GM19238 (cell line): ENCODE results near the gene COA8.

Experiments used
- DNase-seq: peaks from one replicate; pipeline ENCODE4 v3.0.0; 2011; ENCODE audit warnings: low spot score; ENCODE audit not compliant: insufficient read length

COA8 gene

DNA sequence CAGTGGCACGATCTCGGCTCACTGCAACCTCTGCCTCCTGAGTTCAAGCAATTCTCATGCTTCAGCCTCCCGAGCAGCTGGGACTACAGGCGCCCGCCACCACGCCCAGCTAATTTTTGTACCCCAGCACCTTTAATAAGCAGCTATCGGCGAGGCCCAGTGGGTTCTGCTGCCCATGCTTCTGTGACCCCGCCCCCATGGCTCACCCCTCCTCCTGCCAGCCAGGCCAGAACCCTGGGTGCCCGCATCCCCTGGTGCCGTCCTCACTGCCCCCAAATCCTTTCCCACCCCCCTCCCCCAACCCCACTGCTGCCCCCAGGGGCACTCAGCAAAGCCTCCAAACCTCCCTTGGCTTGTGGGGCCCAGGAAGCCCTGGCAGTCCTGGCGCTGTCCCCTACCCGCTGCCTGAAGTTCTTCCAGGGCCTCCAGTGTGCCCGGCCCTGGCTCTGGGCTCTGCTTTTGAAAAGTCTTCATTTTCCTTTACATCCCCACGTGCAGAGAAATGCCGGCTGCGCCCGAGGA is 14.8 kb upstream of the COA8 start:
- DNase-seq: no peak

GRCh38 chr14:103548463-103549351 is 14.1 kb upstream of the COA8 start:
- no peak for DNase-seq

DNA sequence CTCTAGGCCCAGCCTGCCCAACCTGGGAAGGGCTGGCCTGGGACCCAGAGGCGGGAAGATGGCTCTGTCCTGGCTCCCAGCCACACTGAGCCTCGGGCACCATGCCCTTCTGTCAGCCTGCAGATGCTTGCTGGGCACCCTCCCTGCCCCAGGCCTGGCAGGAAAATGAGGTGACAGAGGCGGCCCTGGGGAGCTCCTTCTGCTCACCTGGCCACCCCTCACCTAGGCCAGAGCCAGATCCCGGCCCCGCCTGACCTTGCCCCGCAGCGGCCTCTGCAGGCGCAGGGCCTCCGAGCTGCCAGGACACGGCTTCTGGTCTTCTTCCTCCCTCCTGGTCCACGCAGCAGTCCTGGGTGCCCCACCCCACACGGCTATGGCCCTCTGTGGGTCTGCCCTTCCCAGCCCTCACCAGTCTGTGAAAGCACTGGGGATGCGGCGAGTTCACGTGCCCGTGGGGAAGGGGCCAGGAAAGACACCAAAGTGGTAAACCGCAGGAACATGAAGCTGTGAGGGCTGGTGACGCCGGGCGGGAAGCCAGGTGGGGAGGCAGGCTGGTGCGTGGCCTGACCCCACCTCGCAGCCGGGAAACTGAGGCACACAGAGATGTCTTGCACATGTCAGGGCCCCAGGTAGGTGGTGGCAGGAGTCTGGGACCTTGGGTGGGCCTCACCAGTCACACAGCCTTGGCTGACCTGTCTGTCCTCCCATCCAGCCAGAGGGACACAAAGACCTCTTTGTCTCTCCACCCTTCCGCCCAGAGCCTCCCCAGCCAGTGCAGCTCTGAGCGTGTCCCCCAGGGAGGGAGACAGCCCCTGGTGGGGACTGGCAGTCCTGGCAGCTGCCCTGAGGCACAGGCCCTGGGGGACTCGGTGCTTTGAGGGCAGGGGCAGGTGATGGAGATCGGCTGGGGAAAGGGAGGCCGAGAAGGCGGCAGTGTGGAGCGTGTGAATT is 13.1 kb upstream of the COA8 start:
- DNase-seq: no peak

DNA sequence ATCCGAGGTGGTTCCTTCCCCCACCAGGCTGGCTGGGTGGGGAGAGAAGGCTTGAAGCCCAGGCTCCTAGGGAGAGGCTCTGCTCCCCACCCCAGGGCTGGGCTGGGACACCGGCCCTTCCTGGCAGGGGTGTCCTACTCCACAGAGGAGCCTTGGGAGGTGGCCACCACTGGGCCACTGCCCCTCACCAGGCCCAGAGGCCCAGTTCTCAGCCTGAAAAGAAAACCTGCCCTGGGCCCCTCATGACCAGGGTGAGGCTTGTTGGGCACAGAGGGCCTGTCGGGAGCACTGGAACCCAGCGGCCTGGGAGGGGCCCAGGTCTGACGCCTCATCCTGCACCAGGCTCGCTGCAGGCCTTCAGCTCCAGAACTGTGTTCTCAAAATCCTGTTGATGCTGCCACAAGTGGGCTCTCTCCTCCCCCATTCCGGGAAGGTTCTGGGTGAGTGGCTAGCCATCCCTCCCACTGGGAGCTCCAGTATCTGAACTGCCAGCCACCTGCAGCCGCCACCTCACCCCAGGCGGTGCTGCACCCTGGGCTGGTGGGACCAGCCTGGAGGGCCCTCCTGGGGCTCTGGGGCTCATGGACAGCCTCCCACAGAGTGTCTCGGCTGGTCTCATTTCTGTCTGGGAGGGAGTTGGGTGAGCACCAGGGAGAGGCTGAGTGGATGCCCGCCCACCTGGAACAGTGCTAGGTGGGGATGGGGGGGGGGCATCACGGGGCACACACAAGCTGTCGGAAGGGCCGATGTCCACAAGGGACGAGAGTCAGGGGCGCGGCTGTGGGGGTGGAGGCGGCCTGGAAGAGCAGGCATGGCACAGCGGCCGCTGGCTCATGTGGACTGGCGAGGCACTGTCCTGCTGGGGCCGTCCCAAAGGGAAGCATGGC is 12.1 kb upstream of the COA8 start:
- DNase-seq: no peak

DNA sequence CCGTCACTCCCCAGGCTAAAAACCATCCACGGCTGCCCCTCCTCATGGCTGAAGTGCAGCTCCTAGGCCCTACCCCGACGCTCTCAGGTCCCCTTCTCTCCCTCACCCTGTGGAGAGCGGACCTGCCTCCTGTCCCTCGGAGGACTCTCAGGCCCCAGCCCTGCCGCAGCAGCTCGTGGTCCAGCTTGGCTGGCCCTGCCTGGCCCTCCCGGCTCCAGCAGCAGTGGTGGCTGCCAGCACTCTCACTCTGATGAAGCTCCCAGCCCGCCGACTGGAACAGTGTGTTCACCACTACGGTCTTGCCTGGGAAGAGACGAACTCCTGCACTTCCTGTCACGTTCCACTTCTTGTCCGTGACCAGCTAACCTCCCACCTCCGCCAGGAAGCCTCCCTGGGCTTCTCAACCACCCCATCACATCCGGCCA is 11.4 kb upstream of the COA8 start:
- DNase-seq: no peak

GRCh38 chr14:103552011-103552845 is 10.5 kb upstream of the COA8 start:
- no peak for DNase-seq

DNA sequence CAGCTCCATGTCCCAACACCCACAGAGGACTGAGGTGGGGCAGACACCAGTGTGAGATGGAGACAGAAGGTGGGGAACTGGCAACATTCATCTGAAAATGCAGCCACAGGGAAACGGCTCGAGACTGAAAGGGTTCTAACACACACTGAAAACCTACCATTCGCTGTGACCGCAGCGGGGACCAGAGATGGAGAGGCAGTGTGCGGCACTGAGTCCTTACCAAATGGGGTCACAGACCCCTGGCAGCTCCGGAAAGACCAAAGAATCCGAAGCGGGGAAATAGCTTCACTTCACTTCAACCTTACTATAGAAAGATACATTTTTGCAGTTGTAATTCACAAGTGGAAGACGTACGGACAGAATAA is 9.9 kb upstream of the COA8 start:
- no peak for DNase-seq

DNA sequence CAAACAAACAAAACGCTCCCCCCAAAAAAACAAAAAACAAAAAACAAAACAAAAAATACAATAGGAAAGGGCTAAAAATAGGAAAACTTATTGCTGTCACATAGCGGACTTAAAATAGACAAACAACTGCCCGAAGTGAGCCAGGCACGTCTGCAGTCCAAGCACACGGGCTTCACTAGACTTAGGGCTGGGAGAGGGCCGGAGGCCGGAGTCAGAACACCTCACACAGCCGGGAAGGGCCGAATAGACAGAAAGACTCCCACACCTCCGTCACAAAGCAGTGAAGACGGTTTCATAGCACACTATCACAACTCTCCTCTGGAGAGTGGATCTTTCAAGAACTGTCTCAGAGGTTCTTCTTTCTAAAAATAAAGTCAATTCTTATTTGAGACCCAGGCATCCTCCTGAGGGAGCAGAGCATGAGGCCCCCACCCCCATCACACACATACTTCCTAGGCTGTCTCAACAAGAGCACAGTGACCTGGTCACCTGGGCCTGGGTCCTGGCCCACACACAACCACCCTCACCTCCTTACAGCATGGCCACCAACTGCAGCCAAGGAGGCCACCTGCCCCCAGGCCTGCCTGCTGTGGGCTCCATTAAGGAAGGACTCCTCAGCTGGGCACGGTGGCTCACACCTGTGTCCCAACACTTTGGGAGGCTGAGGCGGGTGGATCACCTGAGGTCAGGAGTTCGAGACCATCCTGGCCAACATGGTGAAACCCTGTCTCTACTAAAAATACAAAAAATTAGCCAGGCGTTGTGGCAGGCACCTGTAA is 7.0 kb upstream of the COA8 start:
- DNase-seq: no peak

DNA sequence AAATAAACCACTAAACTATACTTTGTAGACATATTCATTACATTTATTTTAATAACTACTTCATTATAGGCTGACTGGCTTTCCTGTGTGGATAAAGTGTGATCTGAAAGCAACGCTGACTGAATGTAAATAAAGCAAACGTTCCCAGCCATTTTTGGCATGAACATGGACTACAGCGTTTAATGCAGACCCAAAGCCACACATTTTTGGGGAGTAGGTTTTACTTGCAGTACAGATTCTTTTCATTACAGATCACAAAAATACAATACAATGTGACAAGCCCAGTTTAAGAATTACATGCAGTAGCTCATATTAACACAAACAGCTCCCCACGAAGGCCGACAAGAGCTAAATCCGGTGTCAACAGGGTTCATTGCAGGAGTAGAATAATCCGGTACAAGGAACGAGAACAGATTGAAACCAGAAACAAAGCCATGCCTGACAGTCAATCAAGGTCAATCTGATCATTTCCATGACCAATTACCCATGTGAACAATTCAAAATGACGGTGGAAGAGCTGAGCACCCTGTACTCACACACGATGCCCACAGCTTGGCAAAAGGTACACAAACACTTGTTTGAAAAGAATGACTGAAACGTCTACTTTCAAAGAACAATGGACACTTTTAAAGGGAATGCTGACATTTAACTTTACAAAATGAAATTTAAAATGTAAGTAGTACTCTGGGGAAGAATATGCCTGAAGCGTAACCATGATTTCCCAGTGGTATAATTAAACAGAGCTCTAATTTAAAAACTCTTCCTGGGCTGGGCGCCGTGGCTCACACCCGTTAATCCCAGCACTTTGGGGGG is 5.6 kb upstream of the COA8 start:
- no peak for DNase-seq

DNA sequence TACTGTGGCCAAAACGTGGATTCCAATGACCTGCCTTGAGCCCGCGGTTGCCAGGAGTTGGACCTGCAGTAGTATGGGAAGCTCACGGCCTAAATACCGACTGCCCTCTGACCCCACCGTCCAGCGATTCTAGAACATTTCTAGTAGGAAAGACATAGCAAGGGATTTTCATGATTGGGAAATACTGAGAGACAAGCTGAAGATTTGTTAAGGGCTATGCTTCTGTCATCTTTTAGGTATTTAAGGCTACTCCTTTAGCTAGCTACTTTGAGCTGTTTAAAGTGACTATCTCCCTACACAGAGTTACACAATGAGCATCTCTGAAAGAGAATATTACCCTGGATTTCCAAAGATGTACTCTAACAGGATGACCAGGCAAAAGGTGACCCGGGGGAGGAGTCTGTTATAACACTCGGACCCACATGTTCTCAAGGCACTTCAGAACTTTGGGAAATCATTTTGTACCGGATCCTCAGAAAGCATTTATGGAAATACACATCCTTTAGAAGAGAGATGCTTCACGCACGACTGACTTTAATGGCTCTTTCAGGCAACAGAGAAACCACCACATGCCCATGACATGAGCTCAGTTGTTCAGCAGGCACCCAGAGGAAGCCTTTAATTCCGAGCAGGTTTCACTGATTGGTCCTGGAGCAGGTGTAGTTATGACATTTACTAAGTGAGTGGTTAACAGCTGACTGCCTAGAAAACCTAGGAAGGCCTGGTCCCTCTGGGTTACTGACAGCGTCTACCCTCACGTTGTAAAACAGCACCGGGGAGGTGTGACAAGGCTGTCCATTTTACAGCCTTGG is 4.5 kb upstream of the COA8 start:
- no peak for DNase-seq

DNA sequence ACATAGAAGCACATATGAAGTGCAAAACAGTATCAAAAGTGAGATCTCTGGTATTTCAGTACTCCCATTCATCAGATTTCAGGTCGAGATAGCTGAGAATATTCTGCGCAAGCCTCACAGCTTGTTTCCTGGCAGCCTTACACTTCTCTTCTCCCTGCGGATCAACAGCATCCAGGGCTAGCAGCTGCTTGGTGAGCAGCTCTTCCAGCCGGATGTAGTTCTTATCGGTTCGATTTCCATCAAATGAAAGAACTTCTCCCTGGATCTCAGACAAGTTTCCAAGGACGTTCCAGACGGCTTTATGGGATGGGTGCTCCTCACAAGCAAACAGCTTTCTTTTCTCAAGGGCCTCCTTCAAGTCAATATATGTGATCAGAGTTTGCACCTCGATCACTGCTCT is 3.0 kb upstream of the COA8 start:
- DNase-seq: no peak

DNA sequence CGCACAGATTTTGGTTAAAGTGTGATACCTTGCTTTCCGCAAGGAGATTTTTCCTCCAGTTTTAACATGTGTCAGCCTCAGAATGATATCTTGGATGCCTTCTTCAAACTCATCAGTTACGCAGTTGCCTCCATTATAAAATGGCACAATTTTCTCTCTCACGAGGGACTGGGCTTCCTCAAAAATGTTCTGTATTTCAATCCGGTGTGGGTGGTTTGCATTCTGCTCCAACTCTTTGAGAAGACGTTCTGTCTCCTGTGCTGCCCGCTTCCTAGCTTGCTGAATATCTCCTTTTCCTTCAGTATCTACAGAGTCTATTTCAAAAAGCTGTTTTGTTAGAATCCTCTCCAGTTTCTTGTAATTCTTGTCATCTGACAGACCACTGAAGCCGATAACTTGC is 2.1 kb upstream of the COA8 start:
- no peak for DNase-seq

- DNase-seq: peak; percentile 78
Observed at GRCh38 chr14:103561381-103562178, 1.2 kb upstream of the COA8 start.

DNA sequence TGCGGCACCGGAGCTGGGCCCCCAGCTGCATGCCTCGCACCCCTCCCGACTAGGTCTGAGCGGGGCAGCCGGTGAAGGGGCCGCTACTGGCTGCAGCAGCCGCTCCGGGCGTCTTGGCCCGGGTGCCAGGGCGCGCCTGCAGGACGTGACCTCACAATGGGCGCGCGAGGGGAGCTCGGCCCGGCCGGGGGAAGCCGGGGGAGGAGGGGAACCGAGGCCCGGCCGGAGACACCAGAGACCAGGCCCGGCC is 656 bp upstream of the COA8 start:
- no peak for DNase-seq

- DNase-seq: no peak
Observed at GRCh38 chr14:103563226-103563620, 463 bp downstream of the COA8 start.

- no peak for DNase-seq
Observed at GRCh38 chr14:103563844-103564505, 1.2 kb downstream of the COA8 start.

DNA sequence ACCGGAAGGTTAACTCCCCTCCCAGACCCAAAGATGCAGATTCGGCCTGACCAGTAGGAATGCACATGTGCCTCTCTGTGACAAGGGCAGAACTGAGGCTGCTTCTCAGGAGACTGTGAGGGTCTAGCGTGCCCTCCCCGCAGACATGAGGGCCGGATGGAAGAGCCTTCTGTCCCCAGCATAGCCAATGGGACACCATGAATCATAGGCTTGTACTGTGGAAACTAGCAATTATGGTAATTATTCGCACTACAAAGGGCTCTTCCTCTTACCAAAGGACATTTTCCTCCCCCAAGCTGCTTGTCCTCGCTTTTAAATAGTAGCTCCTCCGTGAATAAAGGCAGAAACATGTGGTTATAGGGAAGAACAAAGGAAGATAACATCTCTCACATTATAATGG is 6.2 kb downstream of the COA8 start:
- DNase-seq: no peak
